Endodermal cell (in vitro differentiated cells): ENCODE data around the gene ZFP69. TPM values are rescaled to one million over a fixed set of nuclear protein-coding genes. Genes with fewer than 3 reads are reported as not detected.
A peak's percentile ranks its signal among the peaks of the same experiment; 100 is the strongest.

Experiments used
- DNase-seq: peaks from one replicate; pipeline ENCODE4 v3.0.0-alpha.2; 2017
- H3K27ac ChIP-seq: 2 replicates; pipeline ENCODE4 v1.5.1; 2013; ENCODE audit warnings: mild to moderate bottlenecking, low read depth, low read length, moderate library complexity
- H3K27me3 ChIP-seq: 2 replicates; pipeline ENCODE4 v1.6.1; 2013; ENCODE audit warnings: mild to moderate bottlenecking, low read length, moderate library complexity; ENCODE audit not compliant: insufficient read depth, control insufficient read depth, poor library complexity, severe bottlenecking
- H3K36me3 ChIP-seq: 2 replicates; pipeline ENCODE4 v1.7.0; 2013; ENCODE audit warnings: mild to moderate bottlenecking, low read length, moderate library complexity; ENCODE audit not compliant: control insufficient read depth, insufficient read depth
- H3K4me1 ChIP-seq: one replicate; pipeline ENCODE4 v1.7.0; 2013; ENCODE audit warnings: low read length; ENCODE audit not compliant: control insufficient read depth, insufficient read depth
- H3K4me3 ChIP-seq: 2 replicates; pipeline ENCODE4 v1.5.1; 2013; ENCODE audit warnings: mild to moderate bottlenecking, low read length, moderate library complexity
- H3K9ac ChIP-seq: 2 replicates; pipeline ENCODE4 v1.6.1; 2013; ENCODE audit warnings: mild to moderate bottlenecking, low read length, moderate library complexity; ENCODE audit not compliant: poor library complexity, severe bottlenecking; ENCODE audit errors: extremely low read depth
- H3K9me3 ChIP-seq: 2 replicates; pipeline ENCODE4 v1.6.1; 2013; ENCODE audit warnings: mild to moderate bottlenecking, low read length, moderate library complexity; ENCODE audit not compliant: control insufficient read depth
- H3K27ac Mint-ChIP-seq: 2 replicates; pipeline ENCODE4 v1.8.0; 2020; ENCODE audit warnings: mixed read lengths
- H3K27me3 Mint-ChIP-seq: 2 replicates; pipeline ENCODE4 v1.8.0; 2021; ENCODE audit warnings: mild to moderate bottlenecking, mixed read lengths; ENCODE audit not compliant: insufficient read depth
- H3K36me3 Mint-ChIP-seq: 2 replicates; pipeline ENCODE4 v1.8.0; 2020; ENCODE audit warnings: low read depth, mixed read lengths
- H3K4me1 Mint-ChIP-seq: 2 replicates; pipeline ENCODE4 v1.8.0; 2020; ENCODE audit warnings: mixed read lengths
- H3K4me3 Mint-ChIP-seq: 2 replicates; pipeline ENCODE4 v1.8.0; 2020; ENCODE audit warnings: mild to moderate bottlenecking, moderate library complexity, mixed read lengths
- H3K9me3 Mint-ChIP-seq: 2 replicates; pipeline ENCODE4 v1.8.0; 2020; ENCODE audit warnings: mild to moderate bottlenecking, mixed read lengths
- WGBS, 2 experiments: methylation state at CpG; one replicate each; pipeline versions ENCODE4 v1.1.5 to v1.1.7; 2013; ENCODE audit warnings: missing lambda C conversion rate in 2 of 2, mixed read lengths in 1 of 2; ENCODE audit not compliant: insufficient coverage in 1 of 2, insufficient read length in 1 of 2; 5-methylcytosine and 5-hydroxymethylcytosine counted together
- total RNA-seq, 2 donors: library from RNA; stranded (reverse); fragmentation: NEBNext Ultra II Directional in 1 of 2; extraction: Animal tissue kit (Norgen Biotek cat#: 25700) in 1 of 2; gene quantifications; 2 replicates in 1 of 2; 3 replicates in 1 of 2; pipeline ENCODE4 v1.2.1, GENCODE V29; 2021
- TF ChIP-seq, protein P1 (sequence below): fragments of 200-600 bp; sonication (generic); conservative IDR thresholded peaks from 2 replicates; pipeline ENCODE4 v1.5.0; 2021; ENCODE audit warnings: antibody characterized with exemption, mild to moderate bottlenecking

ZFP69 gene
- total RNA-seq, 2 donors from 2014 or later = 4.9 to 6.0 TPM

DNA sequence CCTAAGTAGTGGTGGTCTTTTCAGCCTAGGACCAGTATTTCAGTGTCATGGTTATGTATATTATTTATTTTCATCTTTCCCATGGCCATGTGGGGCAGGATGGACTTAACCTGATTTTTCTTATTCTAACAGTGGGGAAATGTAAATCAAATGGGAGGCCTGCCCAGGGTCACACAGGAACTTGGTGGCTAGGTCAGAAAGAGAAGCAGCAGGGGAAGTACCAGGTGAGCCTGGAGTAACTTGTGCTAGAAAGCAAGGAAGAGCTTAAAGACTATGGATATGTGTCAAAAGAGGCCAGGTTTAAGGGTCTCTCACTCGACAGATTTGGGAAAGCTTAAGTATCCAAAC, 25.9 kb upstream of the ZFP69 start:
- H3K4me3 ChIP-seq = peak overlapping the region; percentile 83
- peaks cover 47% of the 10 kb centered on the region for H3K9me3 ChIP-seq
- H3K36me3 ChIP-seq = peaks cover 27% of the 10 kb centered on the region
- H3K27me3 ChIP-seq = no peaks in the 10 kb centered on the region
- DNase-seq = no peak
- 83 to 88% methylated on average over 1 of the region's 1 CpG for WGBS, 2 experiments
- H3K27ac ChIP-seq = no peak overlapping the region
- H3K9ac ChIP-seq = peak overlapping the region; percentile 50
- peak overlapping the region; percentile 72 for H3K4me3 Mint-ChIP-seq
- peaks cover 14% of the 10 kb centered on the region for H3K4me1 Mint-ChIP-seq
- TF ChIP-seq, protein P1, sequence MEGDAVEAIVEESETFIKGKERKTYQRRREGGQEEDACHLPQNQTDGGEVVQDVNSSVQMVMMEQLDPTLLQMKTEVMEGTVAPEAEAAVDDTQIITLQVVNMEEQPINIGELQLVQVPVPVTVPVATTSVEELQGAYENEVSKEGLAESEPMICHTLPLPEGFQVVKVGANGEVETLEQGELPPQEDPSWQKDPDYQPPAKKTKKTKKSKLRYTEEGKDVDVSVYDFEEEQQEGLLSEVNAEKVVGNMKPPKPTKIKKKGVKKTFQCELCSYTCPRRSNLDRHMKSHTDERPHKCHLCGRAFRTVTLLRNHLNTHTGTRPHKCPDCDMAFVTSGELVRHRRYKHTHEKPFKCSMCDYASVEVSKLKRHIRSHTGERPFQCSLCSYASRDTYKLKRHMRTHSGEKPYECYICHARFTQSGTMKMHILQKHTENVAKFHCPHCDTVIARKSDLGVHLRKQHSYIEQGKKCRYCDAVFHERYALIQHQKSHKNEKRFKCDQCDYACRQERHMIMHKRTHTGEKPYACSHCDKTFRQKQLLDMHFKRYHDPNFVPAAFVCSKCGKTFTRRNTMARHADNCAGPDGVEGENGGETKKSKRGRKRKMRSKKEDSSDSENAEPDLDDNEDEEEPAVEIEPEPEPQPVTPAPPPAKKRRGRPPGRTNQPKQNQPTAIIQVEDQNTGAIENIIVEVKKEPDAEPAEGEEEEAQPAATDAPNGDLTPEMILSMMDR = no peak
- peak overlapping the region; percentile 91 for H3K27ac Mint-ChIP-seq
- H3K36me3 Mint-ChIP-seq = peaks cover 48% of the 10 kb centered on the region
- H3K4me1 ChIP-seq = no peaks in the 10 kb centered on the region
- H3K27me3 Mint-ChIP-seq = no peaks in the 10 kb centered on the region
- peaks cover 48% of the 10 kb centered on the region for H3K9me3 Mint-ChIP-seq

DNA sequence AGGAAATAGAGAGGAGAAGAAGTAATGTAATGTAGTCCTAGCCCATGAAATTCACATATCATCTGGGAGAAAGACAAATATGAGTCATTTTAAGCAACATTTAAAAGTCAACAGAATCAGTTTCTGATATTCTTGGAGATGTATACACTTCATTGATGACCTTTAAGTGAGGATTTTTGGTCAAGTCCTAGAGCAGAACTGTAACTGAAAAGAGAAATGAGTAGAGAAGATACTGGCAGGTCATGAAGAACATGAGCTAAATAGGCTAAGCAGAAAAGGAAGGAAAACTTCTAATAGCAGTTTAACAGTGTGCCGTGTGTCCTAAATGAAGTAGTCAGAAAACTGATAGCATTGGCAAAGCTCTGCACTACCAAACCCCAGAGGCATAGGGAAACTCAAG, 22.2 kb upstream of the ZFP69 start:
- H3K36me3 Mint-ChIP-seq = peaks cover 84% of the 10 kb centered on the region
- Histone ChIP-seq H3K27me3 (no peaks in the 10 kb centered on the region), H3K36me3 (peaks cover 61% of the 10 kb centered on the region), H3K27ac (no peak overlapping the region), H3K9me3 (peaks cover 84% of the 10 kb centered on the region), H3K4me3 (peak overlapping the region; percentile 2), H3K9ac (no peak overlapping the region), H3K4me1 (no peaks in the 10 kb centered on the region)
- no peak overlapping the region for H3K4me3 Mint-ChIP-seq
- peaks cover 84% of the 10 kb centered on the region for H3K9me3 Mint-ChIP-seq
- whole genome bisulfite sequencing, 2 experiments = 86 to 100% methylated on average over 1 of the region's 1 CpG
- TF ChIP-seq, protein P1 = no peak
- DNase-seq = no peak
- H3K4me1 Mint-ChIP-seq = peaks cover 11% of the 10 kb centered on the region
- H3K27me3 Mint-ChIP-seq = no peaks in the 10 kb centered on the region
- no peak overlapping the region for H3K27ac Mint-ChIP-seq

DNA sequence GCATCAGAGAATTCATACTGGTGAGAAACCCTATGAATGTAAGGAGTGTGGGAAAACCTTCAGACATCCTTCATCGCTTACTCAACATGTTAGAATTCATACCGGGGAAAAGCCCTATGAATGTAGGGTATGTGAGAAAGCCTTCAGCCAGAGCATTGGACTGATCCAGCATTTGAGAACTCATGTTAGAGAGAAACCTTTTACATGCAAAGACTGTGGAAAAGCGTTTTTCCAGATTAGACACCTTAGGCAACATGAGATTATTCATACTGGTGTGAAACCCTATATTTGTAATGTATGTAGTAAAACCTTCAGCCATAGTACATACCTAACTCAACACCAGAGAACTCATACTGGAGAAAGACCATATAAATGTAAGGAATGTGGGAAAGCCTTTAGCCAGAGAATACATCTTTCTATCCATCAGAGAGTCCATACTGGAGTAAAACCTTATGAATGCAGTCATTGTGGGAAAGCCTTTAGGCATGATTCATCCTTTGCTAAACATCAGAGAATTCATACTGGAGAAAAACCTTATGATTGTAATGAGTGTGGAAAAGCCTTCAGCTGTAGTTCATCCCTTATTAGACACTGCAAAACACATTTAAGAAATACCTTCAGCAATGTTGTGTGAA, 14.0 kb upstream of the ZFP69 start:
- Histone ChIP-seq H3K36me3 (peaks cover 70% of the 10 kb centered on the region), H3K9me3 (peaks cover 100% of the 10 kb centered on the region), H3K9ac (no peak overlapping the region), H3K4me1 (no peaks in the 10 kb centered on the region), H3K4me3 (peak overlapping the region; percentile 47), H3K27ac (no peak overlapping the region), H3K27me3 (no peaks in the 10 kb centered on the region)
- no peaks in the 10 kb centered on the region for H3K27me3 Mint-ChIP-seq
- TF ChIP-seq, protein P1 = no peak
- no peak overlapping the region for H3K27ac Mint-ChIP-seq
- DNase-seq = no peak
- H3K9me3 Mint-ChIP-seq = peaks cover 98% of the 10 kb centered on the region
- H3K36me3 Mint-ChIP-seq = peaks cover 88% of the 10 kb centered on the region
- 99 to 100% methylated on average over 1 to 3 of the region's 3 CpGs for WGBS, 2 experiments
- H3K4me1 Mint-ChIP-seq = no peaks in the 10 kb centered on the region
- no peak overlapping the region for H3K4me3 Mint-ChIP-seq
